ENCODE data around the gene ELOVL3. TPM values are rescaled to one million over a fixed set of nuclear protein-coding genes. Genes with fewer than 3 reads are reported as not detected.
"Not testable (repeated sequence)": the region's sequence is repeated elsewhere in the genome, so short reads cannot be mapped to it uniquely, and the experiment has no call there.

The ELOVL3 gene
- polyA plus RNA-seq, 1 donor, result 0.94 TPM

DNA sequence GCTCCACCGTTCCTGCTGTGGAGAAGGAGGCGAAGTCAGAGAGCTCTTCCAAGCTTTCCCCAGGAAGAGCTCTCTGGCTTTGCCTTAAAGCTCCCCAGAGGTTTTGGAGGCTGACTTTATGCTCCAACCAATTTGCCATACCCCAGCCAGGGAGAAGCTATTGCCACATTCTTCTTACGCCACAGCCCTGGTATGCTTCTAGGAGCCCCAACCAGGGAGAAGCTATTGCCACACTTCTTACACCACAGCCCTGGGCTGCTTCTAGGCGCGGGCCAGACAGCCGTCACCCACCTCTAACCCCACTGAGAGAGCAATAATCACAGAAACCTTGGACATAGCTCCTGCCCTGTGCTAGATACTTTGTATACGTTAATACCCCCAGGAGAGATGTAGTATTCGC, 951 bp downstream of the ELOVL3 start:
- DNase-seq, result no peak

DNA sequence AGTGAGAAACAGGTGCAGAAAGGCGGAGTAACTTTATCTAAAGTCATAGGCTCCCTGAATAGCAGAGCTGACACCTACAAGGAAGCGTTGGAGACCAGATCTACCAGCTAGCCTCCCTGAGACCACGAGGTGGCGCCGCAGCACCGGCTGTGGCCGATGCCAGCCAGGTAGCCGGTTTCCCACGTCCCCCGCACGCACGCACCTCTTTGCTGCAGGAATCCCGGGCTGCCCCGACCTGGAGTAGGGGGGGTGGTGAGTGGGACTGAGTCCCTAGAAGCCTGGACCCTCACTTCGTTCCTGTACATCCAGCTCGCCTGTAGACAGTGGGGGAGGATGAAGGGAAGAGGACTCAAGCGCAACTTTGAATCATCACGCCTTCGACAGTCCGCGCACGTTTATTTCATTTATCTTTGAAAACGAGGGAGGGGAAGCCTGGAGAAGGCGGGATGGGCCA, 3.7 kb downstream of the ELOVL3 start:
- DNase-seq, result peak; percentile 79

DNA sequence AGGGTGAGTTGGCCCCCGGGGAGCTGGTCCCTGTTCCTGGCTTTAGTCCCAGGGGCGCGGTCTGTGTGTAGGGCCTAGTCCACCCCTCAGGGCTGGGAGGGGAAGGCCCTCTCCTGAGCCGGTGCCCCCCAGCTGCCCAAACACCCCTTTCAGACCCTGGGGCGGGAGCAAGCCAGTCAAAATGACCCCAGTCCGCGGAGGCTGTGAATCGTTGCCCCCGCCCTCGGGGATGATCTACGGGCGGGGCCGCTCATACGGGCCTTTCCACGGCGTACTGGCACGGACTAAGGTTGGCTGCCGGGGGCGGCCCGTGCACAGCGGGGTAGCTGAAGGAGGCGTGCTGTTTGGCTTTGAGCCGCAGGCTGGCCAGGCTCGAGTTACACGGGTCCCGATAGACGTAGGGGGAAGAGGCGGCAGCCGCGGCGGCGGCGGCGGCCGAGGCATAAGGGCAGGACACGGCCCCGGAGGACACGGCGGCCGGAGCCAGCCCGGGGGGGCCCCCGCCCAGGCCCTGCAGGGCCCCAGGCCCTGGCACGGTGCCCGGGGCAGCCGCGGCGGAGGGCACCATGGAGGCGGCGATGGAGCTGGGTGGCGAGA, 4.3 kb downstream of the ELOVL3 start:
- DNase-seq, result peak; percentile 45

DNA sequence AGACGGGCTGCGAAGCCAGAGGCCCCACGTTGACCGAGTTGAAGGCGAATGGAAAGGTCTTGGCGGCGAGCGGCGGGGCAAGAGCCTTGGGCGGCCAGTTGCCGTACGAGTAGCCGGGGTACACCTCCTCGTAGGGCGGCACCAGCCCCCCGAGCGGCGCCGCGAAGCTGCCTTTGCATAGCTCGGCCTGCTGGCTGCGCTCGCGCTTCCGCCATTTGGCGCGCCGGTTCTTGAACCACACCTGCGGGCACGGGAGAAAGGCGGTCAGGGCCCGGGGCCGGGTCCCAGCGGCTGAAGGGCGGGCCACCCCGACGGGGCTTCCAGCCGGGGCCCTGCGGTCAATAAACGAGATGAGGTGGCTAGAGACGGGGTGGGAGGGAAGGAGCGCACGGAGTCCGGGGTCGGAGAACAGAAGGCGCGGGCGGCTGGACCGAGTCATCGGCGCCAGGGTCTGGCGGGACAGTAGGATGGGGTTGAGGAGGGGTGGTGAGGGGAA, 4.8 kb downstream of the ELOVL3 start:
- DNase-seq, result no peak

DNA sequence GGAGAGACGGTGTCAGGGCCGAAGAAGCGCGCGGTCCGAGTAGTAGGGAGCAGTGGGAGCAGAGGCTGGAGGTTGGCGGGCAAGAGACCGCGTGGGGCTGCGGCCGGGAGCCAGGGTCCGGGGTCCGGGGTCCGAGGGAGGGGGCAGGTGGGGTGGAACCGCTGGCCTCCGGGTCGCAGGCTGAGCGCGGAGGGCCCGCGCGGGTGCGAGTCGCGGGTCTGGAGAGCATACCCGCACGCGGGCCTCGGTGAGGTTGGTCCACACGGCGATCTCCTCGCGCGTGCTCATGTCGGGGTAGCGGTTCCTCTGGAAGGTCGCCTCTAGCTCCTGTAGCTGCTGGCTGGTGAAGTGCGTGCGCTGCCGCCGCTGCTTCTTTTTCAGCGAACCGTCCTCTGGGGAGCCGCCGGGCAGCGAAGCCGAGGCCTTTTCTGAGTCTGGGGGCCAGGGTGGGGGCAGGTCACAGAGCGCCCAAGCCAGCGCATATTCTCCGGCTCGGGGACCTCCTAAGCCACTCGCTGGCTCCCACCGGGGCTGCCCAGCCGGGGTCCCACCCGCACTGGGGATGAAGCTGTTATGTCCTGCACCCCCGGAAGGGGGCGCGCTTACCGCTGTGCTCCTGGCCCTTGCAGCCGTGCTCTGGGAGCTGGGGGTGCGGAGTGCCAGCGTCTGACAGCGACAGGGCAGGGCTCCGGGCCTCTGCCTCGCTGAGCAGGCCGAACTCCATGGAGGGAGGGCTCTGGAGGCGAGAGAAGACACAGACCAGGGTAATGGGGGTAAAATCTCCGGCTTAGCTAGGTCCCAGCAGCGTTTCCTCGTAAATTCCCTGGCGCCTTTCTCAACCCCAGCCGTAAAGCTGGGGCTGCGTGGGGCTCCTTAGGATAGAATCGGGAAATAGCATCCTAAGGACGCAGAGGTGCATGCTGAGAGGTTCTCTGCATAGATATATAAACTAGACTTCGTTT, 5.5 kb downstream of the ELOVL3 start:
- DNase-seq, result no peak

DNA sequence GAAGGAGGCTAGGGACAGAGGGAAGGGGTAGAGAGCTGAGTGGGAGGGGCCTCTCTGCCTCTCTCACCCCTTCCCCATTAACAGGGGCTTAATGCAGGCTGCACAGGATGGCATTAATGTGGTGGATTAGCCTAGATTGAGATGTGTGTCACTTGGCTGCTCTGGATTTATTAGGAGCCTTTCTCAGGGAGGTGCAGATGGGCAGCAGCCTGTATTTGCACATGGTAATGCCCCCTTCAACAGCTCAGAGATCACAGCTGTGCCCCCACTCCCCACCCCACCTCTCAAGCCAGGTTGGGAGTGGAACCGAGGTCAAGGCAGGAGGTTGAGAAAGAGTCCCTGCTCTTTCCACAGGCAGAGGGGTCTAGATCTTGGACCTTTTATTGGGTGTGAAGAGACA, 7.9 kb downstream of the ELOVL3 start:
- DNase-seq, result no peak

DNA sequence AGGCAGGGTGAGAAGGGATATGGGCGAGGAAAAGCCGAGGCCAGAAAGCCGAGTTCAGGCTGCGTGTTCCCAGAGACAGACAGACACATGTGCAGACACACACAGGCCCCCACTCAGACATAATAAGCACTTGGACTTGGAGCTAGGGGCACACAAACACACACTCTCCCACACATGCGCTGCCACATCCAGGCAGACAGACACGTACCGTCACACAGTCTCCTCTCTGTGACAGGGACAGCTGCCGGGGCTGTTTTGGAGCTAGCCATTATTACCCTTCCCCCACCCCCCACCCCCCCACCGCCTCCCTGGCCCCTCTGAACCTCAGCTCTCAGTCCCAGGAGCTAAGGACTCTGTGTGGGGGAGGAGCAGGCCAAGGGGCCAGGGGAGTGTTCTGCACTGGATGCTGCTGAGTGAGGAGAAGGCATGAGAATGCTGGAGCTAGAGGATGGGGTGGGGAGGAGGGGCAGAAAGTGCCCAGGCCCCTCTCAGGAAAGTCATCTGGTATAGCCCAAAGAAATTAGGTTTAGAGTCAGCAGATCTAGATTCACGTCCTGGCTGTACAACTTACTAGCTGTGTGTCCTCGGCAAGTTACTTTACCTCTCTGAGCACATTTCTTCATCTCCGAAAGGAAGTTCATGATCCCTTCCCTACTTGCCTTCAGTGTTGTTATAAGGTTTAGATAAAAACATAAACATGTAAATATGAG, 8.9 kb downstream of the ELOVL3 start:
- DNase-seq, result no peak

DNA sequence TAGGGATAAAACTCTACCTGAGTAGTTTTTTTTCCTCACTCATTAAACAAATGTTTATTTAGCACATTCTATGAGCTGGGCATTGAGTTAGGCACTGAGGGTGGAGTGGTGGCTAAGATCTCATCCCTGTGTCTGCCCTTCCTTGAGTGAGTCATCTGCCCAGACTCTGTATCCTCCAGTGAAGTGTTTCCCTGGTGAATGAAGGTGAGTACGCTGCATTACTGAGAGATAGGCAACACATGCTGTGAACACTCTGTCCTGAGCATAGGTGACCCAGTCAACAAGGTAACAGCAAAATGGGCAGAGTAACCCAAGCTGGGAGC, 9.5 kb downstream of the ELOVL3 start:
- DNase-seq, result no peak

DNA sequence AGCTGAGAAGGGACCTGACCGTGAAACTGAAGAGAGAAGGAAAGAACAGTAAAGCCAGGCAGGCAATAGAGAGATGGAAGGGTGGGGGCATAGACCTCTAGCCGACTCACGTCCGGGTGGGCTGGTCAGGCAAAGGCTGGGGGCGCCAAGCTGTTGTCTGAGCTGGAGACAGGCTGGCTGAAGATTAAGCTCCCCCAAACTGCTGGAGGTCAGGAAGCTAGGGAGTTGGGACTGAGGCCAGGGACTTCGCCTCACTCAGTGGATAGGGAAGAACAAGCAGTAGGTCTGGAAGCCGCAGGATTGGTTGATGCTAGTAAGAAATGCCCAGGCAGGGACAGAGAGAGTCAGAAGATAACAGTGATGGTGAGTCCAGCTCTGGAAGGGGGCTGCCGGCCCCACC, 9.9 kb downstream of the ELOVL3 start:
- no peak for DNase-seq

DNA sequence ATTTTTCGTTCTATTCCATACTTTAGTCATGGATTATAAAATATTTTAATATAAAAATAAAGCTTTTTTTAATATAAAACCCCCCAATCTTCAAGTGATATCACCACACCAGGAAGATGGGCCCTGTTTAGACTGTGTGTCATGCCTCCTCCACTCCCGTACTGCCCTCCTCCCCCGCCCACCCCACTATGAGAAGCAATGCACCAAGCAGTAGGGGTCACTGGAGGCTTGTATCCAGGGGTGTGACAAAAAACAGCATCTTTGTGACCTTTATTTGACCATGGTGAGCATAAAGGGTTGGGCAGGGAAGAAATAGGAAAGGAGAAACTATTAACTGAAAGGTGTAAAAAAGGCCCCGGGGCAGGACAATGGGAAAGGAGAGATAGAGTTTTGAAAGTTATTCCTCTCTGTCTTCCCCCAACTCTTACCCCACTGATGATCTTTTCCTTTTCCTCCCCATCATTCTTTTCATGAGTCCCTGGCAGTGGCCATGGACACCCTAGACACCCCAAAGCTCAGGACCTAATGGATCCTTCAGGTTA, 11.7 kb downstream of the ELOVL3 start:
- no peak for DNase-seq

DNA sequence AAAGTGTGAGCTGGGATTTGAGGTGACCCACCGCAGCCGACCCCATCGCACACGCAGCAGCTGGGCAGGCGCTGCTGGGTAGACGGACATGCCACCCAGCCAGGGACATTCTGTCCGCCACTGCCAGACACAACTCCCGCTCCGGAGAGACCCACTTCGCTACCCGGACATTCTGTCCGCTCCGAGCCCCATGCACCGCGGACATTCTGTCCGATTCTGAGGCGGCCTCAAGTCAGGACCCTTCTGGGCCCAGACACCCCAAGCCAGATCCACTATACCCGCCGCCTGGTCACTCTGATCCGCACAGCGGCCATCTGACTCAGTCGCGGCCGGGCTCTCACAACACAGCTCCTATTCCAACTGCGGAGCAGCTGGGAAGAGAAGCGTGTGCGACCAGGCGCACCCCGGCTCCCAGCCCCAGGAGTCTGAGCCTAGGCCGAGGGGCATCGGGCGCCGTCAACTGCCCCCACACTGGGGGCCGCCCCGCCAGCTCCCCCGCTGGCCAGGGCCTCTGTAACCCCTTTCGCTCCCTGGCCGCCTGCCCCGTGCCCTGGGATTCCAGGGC, 14.4 kb downstream of the ELOVL3 start:
- DNase-seq, result no peak

DNA sequence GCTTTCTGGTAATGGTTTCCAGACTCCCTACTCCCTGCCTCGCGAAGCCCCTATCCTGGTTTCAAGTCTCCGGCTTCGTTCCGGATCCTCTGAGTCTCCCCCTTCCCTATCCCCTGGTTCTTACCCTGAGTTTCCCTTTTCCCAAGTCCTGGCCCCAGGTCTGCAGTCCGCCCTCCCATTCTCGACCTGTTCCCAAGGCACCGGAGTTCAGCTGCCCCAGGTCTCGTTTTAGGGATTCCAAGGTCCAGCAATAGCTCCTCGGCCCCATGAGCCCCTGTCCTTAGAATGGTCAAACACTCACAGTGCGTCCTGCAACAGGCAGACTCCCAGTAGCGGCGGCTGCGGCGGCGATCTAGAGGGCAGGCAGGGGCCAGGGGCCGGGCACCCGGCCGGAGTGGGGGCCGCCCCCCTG, 14.9 kb downstream of the ELOVL3 start:
- no peak for DNase-seq

DNA sequence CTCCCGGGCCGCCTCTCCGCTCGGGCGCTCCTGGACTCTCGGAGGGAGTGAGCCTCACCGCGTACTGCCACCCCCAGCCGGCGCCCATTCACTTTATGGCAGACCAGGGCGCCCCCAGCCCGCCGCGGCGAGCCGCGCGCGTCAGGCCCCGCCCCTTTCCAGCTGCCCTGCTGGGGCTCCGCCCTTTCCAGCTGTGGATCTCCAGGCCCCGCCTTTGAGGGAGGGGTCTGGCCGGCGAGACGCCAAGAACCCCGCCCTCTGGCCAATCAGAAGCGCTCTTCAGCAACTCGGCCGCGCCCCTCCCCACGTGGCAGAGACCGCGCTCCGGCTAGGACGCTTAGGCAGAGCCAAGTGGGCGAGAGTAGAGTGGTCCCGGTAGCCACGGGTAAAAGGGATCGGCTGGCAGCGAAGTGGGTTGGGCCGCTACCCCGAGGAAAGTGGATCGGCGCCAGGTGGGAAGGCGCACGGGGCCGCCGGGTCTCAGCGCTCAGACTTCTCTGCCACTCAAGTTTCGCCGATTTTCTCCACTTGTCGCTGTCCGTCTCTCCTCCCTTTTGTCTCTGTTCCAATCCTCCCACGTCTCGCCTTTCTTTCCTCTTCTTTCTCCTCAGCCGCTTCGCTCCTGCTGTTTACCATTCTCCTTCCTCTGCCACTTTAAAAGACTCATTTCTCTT, 15.5 kb downstream of the ELOVL3 start, which contains the start of gene PITX3:
Gene PITX3 (minus strand): TSS at position 69 of the 674 bp plus-strand sequence. CDS start 9,432 bp downstream, outside the sequence.
- peak; percentile 98 for DNase-seq

DNA sequence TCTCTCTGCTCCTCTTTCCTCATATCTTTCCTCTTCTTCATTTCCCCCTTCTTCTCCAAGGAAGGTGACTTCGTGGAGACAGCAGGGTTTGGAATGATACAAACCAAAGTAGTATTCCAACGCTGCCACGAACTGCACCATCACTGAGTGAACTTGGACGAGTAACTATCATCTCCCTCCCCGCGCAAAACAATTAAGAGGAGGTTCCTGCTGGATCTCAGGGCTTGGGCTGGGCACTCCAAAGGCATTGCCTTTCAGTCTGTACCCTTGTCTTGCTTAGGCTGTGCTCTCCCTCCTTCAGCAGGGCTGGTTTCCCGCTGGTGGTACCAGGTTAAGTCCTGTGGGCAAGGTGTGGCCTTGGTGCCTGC, 16.0 kb downstream of the ELOVL3 start:
- no peak for DNase-seq

DNA sequence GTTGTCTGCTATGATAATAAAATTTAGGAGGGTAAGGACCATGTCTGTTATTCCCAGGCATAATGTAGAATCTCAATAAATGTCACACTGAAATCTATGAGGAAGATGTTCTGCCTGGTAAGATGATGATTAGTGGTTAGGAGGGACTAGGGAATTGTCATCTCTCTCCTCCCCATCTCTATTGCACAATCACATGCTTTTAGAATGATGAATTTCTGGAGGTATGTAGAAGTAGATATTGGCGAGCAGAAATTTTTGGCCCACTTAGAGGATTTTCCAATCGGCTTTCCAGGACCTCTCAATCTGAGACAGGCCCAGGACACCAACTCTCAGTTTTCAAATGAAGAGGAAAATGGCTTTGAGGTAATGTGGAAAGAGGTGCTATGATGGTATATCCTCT, 17.2 kb downstream of the ELOVL3 start:
- DNase-seq, result no peak

DNA sequence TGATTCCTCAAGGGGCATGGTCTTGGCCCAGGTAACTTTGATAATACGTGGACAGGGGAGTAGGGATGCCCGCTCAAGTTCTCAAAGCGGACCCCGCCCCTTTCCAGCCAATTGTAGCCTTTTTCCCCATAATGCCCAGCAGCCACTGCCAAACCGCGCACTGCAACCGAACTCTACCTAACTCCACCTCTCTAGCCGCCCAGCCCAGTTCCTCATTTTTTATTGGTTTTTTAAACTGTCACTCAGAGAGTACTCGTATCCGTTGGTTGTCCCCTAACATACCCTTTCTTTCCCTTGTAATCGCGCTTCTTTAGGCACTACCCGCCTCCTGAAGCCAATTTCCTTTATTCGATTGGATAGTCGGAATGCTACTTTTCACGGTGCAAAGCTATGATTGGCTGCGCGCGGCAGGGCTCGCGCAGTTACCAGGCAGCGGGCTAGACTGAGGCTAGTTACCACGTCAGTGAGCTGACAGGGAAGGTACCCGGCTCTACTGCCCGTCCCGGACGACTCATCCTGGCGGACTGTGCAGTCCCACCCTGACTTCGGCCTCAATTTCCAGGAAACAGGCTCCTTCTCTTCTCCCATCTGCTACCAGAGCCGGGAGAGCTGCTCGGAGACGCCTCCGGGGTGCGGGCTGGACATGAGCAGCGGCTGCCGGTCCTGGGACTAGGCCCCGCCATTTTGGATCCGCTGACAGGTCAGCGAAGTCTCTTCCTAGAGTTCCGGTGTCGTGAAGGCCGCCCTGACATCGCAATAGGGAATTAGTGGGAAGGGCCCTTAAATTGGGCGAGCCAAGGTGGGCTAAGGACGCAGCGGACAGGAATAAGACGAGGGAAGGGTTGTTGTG, 19.2 kb downstream of the ELOVL3 start, which contains the start of gene GBF1:
Gene GBF1 (plus strand): TSS at position 451 of the 850 bp plus-strand sequence. CDS start 13,407 bp downstream, outside the sequence.
- DNase-seq, result peak; percentile 96

DNA sequence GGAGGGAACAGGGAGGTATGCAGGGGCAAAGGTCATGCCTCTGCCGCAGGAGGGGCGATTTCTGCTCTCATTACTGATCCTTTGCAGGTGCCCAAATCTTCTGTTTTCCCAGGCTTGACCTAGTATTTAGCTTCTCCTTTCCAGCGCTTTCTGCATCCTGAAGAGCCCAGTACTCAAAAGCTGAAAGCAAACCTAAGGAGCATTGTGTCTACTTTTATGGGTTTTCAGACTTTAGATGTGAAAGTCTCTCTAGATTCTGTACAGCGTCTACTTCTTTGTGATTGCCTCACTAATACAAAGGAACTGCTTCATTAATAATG, 19.8 kb downstream of the ELOVL3 start:
- DNase-seq, result no peak

DNA sequence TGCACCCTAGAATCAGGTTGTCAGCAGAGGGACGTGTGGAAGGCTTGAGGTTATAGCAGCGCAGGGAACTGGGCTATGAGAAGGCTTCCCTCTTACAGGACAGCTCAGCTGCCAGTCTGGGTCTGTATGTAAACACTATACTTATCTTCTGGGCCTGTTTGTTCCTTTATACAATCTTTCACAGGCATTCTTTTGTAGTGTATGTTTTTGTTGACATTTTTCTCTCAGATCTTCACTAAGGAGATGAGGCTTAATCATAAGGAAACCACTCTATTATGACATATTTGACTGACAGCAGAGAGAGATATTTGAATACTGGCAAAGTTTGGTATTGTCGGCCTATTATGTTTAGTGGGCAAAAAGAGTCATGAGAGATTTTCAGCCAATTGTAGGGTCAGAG, 20.2 kb downstream of the ELOVL3 start:
- no peak for DNase-seq

DNA sequence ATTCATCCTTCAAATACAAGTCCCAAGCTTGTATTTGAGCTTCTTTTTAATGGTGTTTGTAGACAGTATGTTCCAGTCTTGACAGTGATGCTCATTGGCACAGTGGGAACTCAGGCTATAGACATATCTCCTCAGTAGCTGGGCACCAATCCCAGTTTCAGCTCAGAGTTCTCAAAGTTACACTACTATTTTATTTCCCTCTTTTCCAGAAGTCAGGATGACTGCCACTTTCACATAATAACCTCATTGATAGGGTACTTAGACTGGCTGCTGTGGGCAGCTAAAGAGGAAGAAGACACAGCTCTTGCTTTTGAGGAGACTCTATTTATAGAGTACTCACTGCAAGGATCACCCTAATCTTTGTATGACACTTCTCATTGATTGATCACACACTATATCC, 21.6 kb downstream of the ELOVL3 start:
- DNase-seq, result no peak

DNA sequence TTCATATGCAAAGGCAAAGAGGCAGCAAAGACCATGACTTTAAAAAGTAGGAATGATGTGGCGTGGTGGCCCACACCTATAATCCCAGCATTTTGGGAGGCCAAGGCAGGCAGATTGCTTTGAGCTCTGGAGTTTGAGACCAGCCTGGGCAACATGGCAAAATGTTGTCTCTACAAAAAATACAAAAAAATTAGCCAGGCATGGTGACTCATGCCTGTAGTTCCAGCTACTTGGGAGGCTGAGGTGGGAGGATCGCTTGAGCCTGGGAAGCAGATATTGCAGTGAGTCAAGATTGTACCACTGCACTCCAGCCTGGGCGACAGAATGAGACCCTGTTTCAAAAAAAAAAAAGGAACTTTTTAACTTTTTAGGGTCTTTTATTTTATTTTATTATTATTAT, 26.4 kb downstream of the ELOVL3 start:
- DNase-seq, result not testable (repeated sequence)

DNA sequence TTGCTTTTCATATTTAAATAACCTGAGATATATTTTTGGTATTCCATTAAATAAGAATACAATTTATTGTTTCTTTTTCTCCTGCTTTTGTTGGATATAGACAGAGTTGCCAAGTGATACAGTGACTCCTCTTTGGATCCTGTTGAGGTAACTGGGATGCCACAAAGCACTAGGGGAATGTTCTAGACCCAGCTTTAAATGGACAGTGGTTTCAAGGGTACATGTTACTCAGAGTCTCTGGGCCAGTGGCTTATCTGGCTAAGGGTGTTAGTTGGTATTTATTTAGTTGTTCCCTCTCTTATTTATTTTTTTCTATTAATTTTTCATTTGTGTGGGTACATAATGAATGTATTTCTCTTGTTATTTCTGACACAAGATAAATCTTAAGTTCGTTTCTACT, 28.3 kb downstream of the ELOVL3 start:
- DNase-seq, result no peak

Data from hindlimb muscle (tissue), 1 donor.